HepG2 (cell line): ENCODE results near the gene WDR18. TPM values are rescaled to one million over a fixed set of nuclear protein-coding genes. Genes with fewer than 3 reads are reported as not detected.
A peak's percentile ranks its signal among the peaks of the same experiment; 100 is the strongest.

Experiments used
- AGO1 ChIP-seq: fragments of 200-400 bp; formaldehyde crosslinking; IDR thresholded peaks from 2 replicates; pipeline ENCODE4 v1.6.1; 2017; ENCODE audit warnings: mild to moderate bottlenecking, low read depth, low read length, moderate library complexity; ENCODE audit not compliant: poor library complexity, severe bottlenecking
- ARNT2 ChIP-seq: sonication (generic); formaldehyde crosslinking; IDR thresholded peaks from 2 replicates; pipeline ENCODE4 v1.8.0; 2022; ENCODE audit warnings: mild to moderate bottlenecking, low read depth, missing genetic modification reagents, moderate library complexity
- CBX5 ChIP-seq: sonication (generic); formaldehyde crosslinking; IDR thresholded peaks from 2 replicates; pipeline ENCODE4 v1.4.0; 2020; ENCODE audit warnings: missing genetic modification reagents, borderline replicate concordance
- CTCF ChIP-seq: sonication (generic); formaldehyde crosslinking; IDR thresholded peaks from 2 replicates; pipeline ENCODE4 v1.5.0; 2020; ENCODE audit warnings: mild to moderate bottlenecking, missing genetic modification reagents, moderate library complexity
- EZH2 ChIP-seq: conservative IDR thresholded peaks from 2 replicates; pipeline ENCODE4 v1.6.1; 2012; ENCODE audit warnings: mild to moderate bottlenecking, low read depth, low read length, moderate library complexity
- GATAD2A ChIP-seq: IDR thresholded peaks from 2 replicates; pipeline ENCODE4 v1.6.1; 2016
- MAF1 ChIP-seq: sonication (generic); formaldehyde crosslinking; IDR thresholded peaks from 2 replicates; pipeline ENCODE4 v1.5.0; 2020; ENCODE audit warnings: missing genetic modification reagents, borderline replicate concordance
- MAFF ChIP-seq: IDR thresholded peaks from 2 replicates; pipeline ENCODE4 v1.6.1; 2011; ENCODE audit warnings: low read depth, low read length, improper control_type of control experiment
- MBD4 ChIP-seq: IDR thresholded peaks from 2 replicates; pipeline ENCODE4 v1.6.1; 2012; ENCODE audit warnings: low read length, inconsistent platforms, borderline replicate concordance
- MIER2 ChIP-seq: IDR thresholded peaks from 2 replicates; pipeline ENCODE4 v1.6.1; 2016; ENCODE audit warnings: missing biosample characterization, missing genetic modification reagents
- MXD1 ChIP-seq: sonication (generic); formaldehyde crosslinking; IDR thresholded peaks from 2 replicates; pipeline ENCODE4 v1.4.0; 2020; ENCODE audit warnings: mild to moderate bottlenecking, missing genetic modification reagents
- MYC ChIP-seq: sonication (generic); formaldehyde crosslinking; IDR thresholded peaks from 2 replicates; pipeline ENCODE4 v1.9.0; 2021; ENCODE audit warnings: missing genetic modification reagents, borderline replicate concordance
- NR2C2 ChIP-seq: sonication (generic); formaldehyde crosslinking; IDR thresholded peaks from 2 replicates; pipeline ENCODE4 v1.4.0; 2020; ENCODE audit warnings: missing genetic modification reagents, mild to moderate bottlenecking, moderate library complexity, borderline replicate concordance
- PLSCR1 ChIP-seq: sonication (generic); formaldehyde crosslinking; IDR thresholded peaks from 2 replicates; pipeline ENCODE4 v1.5.0; 2020; ENCODE audit warnings: missing genetic modification reagents, mild to moderate bottlenecking, borderline replicate concordance
- POGK ChIP-seq: sonication (generic); formaldehyde crosslinking; conservative IDR thresholded peaks from 2 replicates; pipeline ENCODE4 v1.8.0; 2022; ENCODE audit warnings: mild to moderate bottlenecking, moderate library complexity, missing genetic modification reagents
- SSRP1 ChIP-seq: IDR thresholded peaks from 2 replicates; pipeline ENCODE4 v1.6.1; 2016; ENCODE audit warnings: control low read depth
- TBX2 ChIP-seq: sonication (generic); formaldehyde crosslinking; IDR thresholded peaks from 2 replicates; pipeline ENCODE4 v1.5.0; 2020; ENCODE audit warnings: missing genetic modification reagents, mild to moderate bottlenecking, borderline replicate concordance
- TRIM24 ChIP-seq: sonication (generic); formaldehyde crosslinking; IDR thresholded peaks from 2 replicates; pipeline ENCODE4 v1.8.0; 2022; ENCODE audit warnings: mild to moderate bottlenecking, missing genetic modification reagents
- XRCC5 ChIP-seq: fragments of 200-400 bp; formaldehyde crosslinking; optimal IDR thresholded peaks from 2 replicates; pipeline ENCODE3; 2017; ENCODE audit warnings: mild to moderate bottlenecking, low read length
- ZBTB2 ChIP-seq: sonication (generic); formaldehyde crosslinking; IDR thresholded peaks from 2 replicates; pipeline ENCODE4 v1.8.0; 2022; ENCODE audit warnings: low read depth, missing genetic modification reagents
- ZFP90 ChIP-seq: sonication (generic); formaldehyde crosslinking; IDR thresholded peaks from 2 replicates; pipeline ENCODE4 v1.8.0; 2022; ENCODE audit warnings: missing genetic modification reagents, mild to moderate bottlenecking, inconsistent platforms, borderline replicate concordance
- ZNF335 ChIP-seq: sonication (generic); formaldehyde crosslinking; IDR thresholded peaks from 2 replicates; pipeline ENCODE4 v1.4.0; 2020; ENCODE audit warnings: missing genetic modification reagents
- ZNF562 ChIP-seq: sonication (generic); formaldehyde crosslinking; IDR thresholded peaks from 2 replicates; pipeline ENCODE4 v1.8.0; 2022; ENCODE audit warnings: missing genetic modification reagents, borderline replicate concordance
- polyA plus RNA-seq, 8 experiments: library from polyadenylated mRNA; depleted of rRNA in 3 of 8; stranded (reverse) in 7 of 8; unstranded in 1 of 8; fragments of >200 nt; fragmentation: Illumina TruSeq in 4 of 8; extraction: Trizol in 4 of 8; gene quantifications; 2 replicates each; pipeline versions ENCODE4 v1.2.1 to v1.2.3, GENCODE V29; 2011 to 2016; ENCODE audit warnings: low read depth in 4 of 8, missing spikeins in 1 of 8, mixed read lengths in 1 of 8; ENCODE audit not compliant: insufficient read depth in 1 of 8
- total RNA-seq, 5 experiments: library from RNA; depleted of rRNA; stranded (reverse); fragments of >200 nt; fragmentation: Illumina TruSeq; extraction: Trizol; gene quantifications; 2 replicates each; pipeline ENCODE4 v1.2.3, GENCODE V29; 2016; ENCODE audit warnings: low read depth in 1 of 5

Gene WDR18
- total and polyA plus RNA-seq, 2 of the 13 experiments (the other 11 are each of a cell fraction or from before 2014, with no cell fraction given), result 36.4 to 47.6 TPM

- peak; percentile 49 for TF ChIP-seq AGO1
- no peak for TF ChIP-seq MBD4
- TF ChIP-seq TRIM24 (CRISPR knock-in tag), result peak; percentile 17; the same call in 1 of the 2 replicates
- peak; percentile 98 for TF ChIP-seq GATAD2A (CRISPR knock-in tag)
- peak; percentile 77 for TF ChIP-seq XRCC5
- no peak; the same call in 1 of the 2 replicates for TF ChIP-seq ZNF335 (CRISPR knock-in tag)
- peak; percentile 59; the same call in 1 of the 2 replicates for TF ChIP-seq ARNT2 (CRISPR knock-in tag)
- TF ChIP-seq NR2C2 (CRISPR knock-in tag), result peak; percentile 88
- peak; percentile 84; the same call in 1 of the 2 replicates for TF ChIP-seq MAF1
- TF ChIP-seq CTCF, result peak; percentile 32; the same call in 1 of the 2 replicates
- no peak for TF ChIP-seq EZH2
- peak; percentile 88 for TF ChIP-seq MYC (CRISPR knock-in tag)
- 0 out of 2 replicates have a peak, but pooled peaks have one; percentile 35 for TF ChIP-seq PLSCR1 (CRISPR knock-in tag)
- peak; percentile 77; the same call in 1 of the 2 replicates for TF ChIP-seq CBX5 (CRISPR knock-in tag)
- TF ChIP-seq SSRP1 (CRISPR knock-in tag), result no peak
- TF ChIP-seq TBX2 (CRISPR knock-in tag), result peak; percentile 95
- TF ChIP-seq MXD1 (CRISPR knock-in tag), result peak; percentile 53; the same call in 1 of the 2 replicates
- TF ChIP-seq MIER2 (CRISPR knock-in tag), result peak; percentile 40; the same call in 1 of the 2 replicates
- no peak for TF ChIP-seq MAFF
- TF ChIP-seq ZFP90, result peak; percentile 55; the same call in 1 of the 2 replicates
- TF ChIP-seq ZBTB2 (CRISPR knock-in tag), result peak; percentile 47; the same call in 1 of the 2 replicates
- TF ChIP-seq ZNF562 (CRISPR knock-in tag), result no peak
- no peak; the same call in 1 of the 2 replicates for TF ChIP-seq POGK (CRISPR knock-in tag)
These were observed 31.3 kb upstream of the WDR18 start (continued) for GRCh38 chr19:952680-953444.
